Breast epithelium (tissue), 4 donors: ENCODE measurements around the gene UFM1. TPM values are rescaled to one million over a fixed set of nuclear protein-coding genes. Genes with fewer than 3 reads are reported as not detected.
"Not testable (repeated sequence)": the region's sequence is repeated elsewhere in the genome, so short reads cannot be mapped to it uniquely, and the experiment has no call there.

Source experiments
- DNase-seq, 2 donors: peaks; one replicate each; pipeline ENCODE4 v3.0.0-alpha.2; 2019; ENCODE audit warnings: low spot score in 2 of 2
- H3K27ac ChIP-seq, 2 donors: fragments of 200-600 bp; sonication (generic) in 1 of 2; one replicate each; pipeline ENCODE4 v1.5.1; 2016 to 2019; ENCODE audit warnings: mild to moderate bottlenecking in 1 of 2
- H3K27me3 ChIP-seq, 2 donors: fragments of 200-600 bp; sonication (generic) in 1 of 2; one replicate each; pipeline versions ENCODE4 v1.5.1 to v1.6.0; 2017 to 2019; ENCODE audit warnings: control low read depth in 1 of 2, mild to moderate bottlenecking in 1 of 2
- H3K36me3 ChIP-seq: fragments of 200-600 bp; one replicate; pipeline ENCODE4 v1.5.1; 2019
- H3K4me1 ChIP-seq, 2 donors: fragments of 200-600 bp; sonication (generic); one replicate each; pipeline ENCODE4 v1.5.1; 2016 to 2019; ENCODE audit warnings: control low read depth in 1 of 2
- H3K4me3 ChIP-seq, 3 donors: fragments of 200-600 bp; sonication (generic); 1 replicate in 2 of 3; 2 replicates in 1 of 3; pipeline ENCODE4 v1.5.1; 2016 to 2019; ENCODE audit warnings: mild to moderate bottlenecking in 3 of 3, moderate library complexity in 2 of 3
- H3K9me3 ChIP-seq, 2 donors: fragments of 200-600 bp; sonication (generic) in 1 of 2; one replicate each; pipeline ENCODE4 v1.5.1; 2016 to 2019; ENCODE audit warnings: control low read depth in 1 of 2
- POLR2A ChIP-seq: fragments of 450-650 bp; IDR thresholded peaks from one replicate; pipeline ENCODE4 v1.6.1; 2016; ENCODE audit warnings: antibody characterized with exemption, mild to moderate bottlenecking, moderate library complexity
- POLR2AphosphoS5 ChIP-seq, 3 donors: sonication (generic); formaldehyde crosslinking; IDR thresholded peaks; one replicate each; pipeline ENCODE4 v1.6.1; 2017; ENCODE audit warnings: antibody characterized with exemption in 3 of 3
- intact Hi-C: fragments of 100-400 bp; cut with DNase I; formaldehyde crosslinking; loops from one replicate; pipeline ENCODE4 v1.15.1; 2023; ENCODE audit warnings: low total_unique reads
- total RNA-seq, 3 donors: library from RNA; depleted of rRNA; stranded (reverse); fragments of >200 nt; gene quantifications; one replicate each; pipeline ENCODE4 v1.1.0, GENCODE V29; 2016
- TF ChIP-seq, protein P1 (sequence below), 3 donors: fragments of 450-650 bp; IDR thresholded peaks; one replicate each; pipeline ENCODE4 v1.5.1; 2016 to 2017; ENCODE audit warnings: antibody characterized with exemption in 3 of 3, mild to moderate bottlenecking in 3 of 3, moderate library complexity in 3 of 3

Gene UFM1
- total RNA-seq, 3 donors from 2014 or later, result 52.2 to 80.1 (median 58.7) TPM

GRCh38 chr13:38365661-38366060 is 16.0 kb downstream of the UFM1 start:
- Histone ChIP-seq H3K27me3 (no peaks in the 10 kb centered on the region), H3K36me3 (no peaks in the 10 kb centered on the region), H3K9me3 (no peaks in the 10 kb centered on the region), H3K4me3 (no peak overlapping the region), H3K4me1 (no peaks in the 10 kb centered on the region), H3K27ac (no peak overlapping the region)
- no peak for DNase-seq
- TF ChIP-seq, protein P1, sequence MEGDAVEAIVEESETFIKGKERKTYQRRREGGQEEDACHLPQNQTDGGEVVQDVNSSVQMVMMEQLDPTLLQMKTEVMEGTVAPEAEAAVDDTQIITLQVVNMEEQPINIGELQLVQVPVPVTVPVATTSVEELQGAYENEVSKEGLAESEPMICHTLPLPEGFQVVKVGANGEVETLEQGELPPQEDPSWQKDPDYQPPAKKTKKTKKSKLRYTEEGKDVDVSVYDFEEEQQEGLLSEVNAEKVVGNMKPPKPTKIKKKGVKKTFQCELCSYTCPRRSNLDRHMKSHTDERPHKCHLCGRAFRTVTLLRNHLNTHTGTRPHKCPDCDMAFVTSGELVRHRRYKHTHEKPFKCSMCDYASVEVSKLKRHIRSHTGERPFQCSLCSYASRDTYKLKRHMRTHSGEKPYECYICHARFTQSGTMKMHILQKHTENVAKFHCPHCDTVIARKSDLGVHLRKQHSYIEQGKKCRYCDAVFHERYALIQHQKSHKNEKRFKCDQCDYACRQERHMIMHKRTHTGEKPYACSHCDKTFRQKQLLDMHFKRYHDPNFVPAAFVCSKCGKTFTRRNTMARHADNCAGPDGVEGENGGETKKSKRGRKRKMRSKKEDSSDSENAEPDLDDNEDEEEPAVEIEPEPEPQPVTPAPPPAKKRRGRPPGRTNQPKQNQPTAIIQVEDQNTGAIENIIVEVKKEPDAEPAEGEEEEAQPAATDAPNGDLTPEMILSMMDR (IDR thresholded peaks at IDR 0.05), result no peak
- TF ChIP-seq POLR2A (no peak), POLR2AphosphoS5 (IDR thresholded peaks at IDR 0.05) (no peak)
- intact Hi-C loops, result no loop called here

GRCh38 chr13:38366954-38367645 is 17.4 kb downstream of the UFM1 start:
- Histone ChIP-seq H3K27me3 (no peaks in the 10 kb centered on the region), H3K9me3 (no peaks in the 10 kb centered on the region), H3K36me3 (no peaks in the 10 kb centered on the region), H3K27ac (no peak overlapping the region), H3K4me1 (no peaks in the 10 kb centered on the region), H3K4me3 (no peak overlapping the region)
- DNase-seq, result no peak
- intact Hi-C loops, result no loop called here
- TF ChIP-seq POLR2A (no peak), POLR2AphosphoS5 (IDR thresholded peaks at IDR 0.05) (no peak)
- TF ChIP-seq, protein P1 (IDR thresholded peaks at IDR 0.05), result no peak

DNA sequence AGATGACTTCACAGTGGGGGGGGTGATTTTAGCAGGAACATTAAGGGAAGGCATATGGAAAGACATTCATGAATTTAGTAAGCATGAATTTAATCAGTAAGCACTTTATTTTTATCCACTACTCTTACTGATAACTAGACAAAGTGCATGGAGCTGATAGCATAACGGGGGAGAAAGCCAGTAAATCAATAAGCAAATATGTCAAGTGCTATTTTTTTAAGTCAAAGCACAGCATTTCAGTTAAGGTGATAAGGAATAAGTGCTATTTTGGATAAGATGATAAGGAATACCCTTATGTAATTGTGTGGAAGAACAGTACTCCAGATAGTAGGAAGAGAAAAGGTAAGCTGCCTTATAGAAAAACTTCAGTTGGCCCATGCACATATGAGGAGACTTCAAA is 19.4 kb downstream of the UFM1 start:
- Histone ChIP-seq H3K9me3 (no peaks in the 10 kb centered on the region), H3K36me3 (no peaks in the 10 kb centered on the region), H3K4me3 (no peak overlapping the region), H3K27me3 (no peaks in the 10 kb centered on the region), H3K4me1 (no peaks in the 10 kb centered on the region), H3K27ac (no peak overlapping the region)
- TF ChIP-seq POLR2AphosphoS5 (IDR thresholded peaks at IDR 0.05) (no peak), POLR2A (no peak)
- TF ChIP-seq, protein P1 (IDR thresholded peaks at IDR 0.05), result no peak
- DNase-seq, result no peak
- intact Hi-C loops, result no loop called here

GRCh38 chr13:38370096-38370495 is 20.4 kb downstream of the UFM1 start:
- H3K27ac ChIP-seq, DNase-seq, intact Hi-C loops, H3K4me3 ChIP-seq, H3K36me3 ChIP-seq, H3K27me3 ChIP-seq, H3K9me3 ChIP-seq, H3K4me1 ChIP-seq: not testable (repeated sequence)

DNA sequence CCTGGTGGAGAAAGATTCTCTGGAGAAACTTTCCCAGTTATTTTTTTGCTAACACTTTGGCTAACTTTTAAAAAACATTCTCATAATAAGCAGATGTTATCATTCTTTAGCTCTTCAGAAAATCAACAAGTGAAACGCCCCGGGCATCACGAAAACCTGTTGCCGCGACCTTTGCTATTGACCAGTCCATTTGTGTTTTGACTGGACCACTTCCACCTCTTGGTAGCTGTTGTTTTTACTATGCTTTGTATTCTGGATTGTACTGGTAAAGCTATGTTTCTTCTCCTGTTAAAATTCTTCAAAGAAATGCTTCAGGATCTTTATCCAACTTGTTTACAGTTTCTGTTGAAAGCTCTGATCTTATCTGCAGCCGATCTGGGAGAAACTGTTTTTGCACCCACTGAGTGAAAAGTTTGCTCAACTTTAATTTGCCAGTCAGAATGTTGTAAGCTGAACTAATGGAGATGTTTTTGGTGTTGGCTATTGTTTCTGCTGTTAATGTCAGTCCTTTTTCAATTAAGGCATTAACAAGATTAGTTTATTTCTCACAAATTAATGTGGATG is 23.3 kb downstream of the UFM1 start:
- no peaks in the 10 kb centered on the region for H3K9me3 ChIP-seq
- no peaks in the 10 kb centered on the region for H3K27me3 ChIP-seq
- no peak overlapping the region for H3K27ac ChIP-seq
- TF ChIP-seq POLR2A (no peak), POLR2AphosphoS5 (IDR thresholded peaks at IDR 0.05) (no peak)
- TF ChIP-seq, protein P1 (IDR thresholded peaks at IDR 0.05), result no peak
- no peak overlapping the region for H3K4me3 ChIP-seq
- intact Hi-C loops, result no loop called here
- peak in 1 of 2 donors; percentile 63 for DNase-seq
- no peaks in the 10 kb centered on the region for H3K36me3 ChIP-seq
- H3K4me1 ChIP-seq, result no peaks in the 10 kb centered on the region
